OCI-LY7 (cell line): ENCODE measurements around the gene MBLAC1. TPM values are rescaled to one million over a fixed set of nuclear protein-coding genes. Genes with fewer than 3 reads are reported as not detected.

Experiments used
- BruUV-seq: library from RNA; stranded (reverse); fragments of 400-500 nt; replicated peaks from 2 replicates; lab custom pipeline; 2021; lab: Mats Ljungman, UMichigan
- CTCF ChIA-PET: fragments of 300-600 bp; sonication (Branson Sonifier 250); formaldehyde crosslinking; loops from one replicate; lab custom pipeline; 2022; ENCODE audit warnings: antibody characterized with exemption; ENCODE audit not compliant: unreplicated experiment; lab: Charles Lee
- POLR2A ChIA-PET: fragments of 300-600 bp; sonication (Branson Sonifier 250); formaldehyde crosslinking; loops from one replicate; lab custom pipeline; 2022; ENCODE audit warnings: antibody characterized with exemption; lab: Charles Lee
- DNase-seq: peaks from one replicate; pipeline ENCODE4 v3.0.0-alpha.2; 2015; ENCODE audit warnings: low spot score
- H2AFZ ChIP-seq: fragments of 200-600 bp; sonication (generic), shearing (Covaris generic); 2 replicates; pipeline ENCODE4 v1.6.1; 2014; ENCODE audit warnings: mild to moderate bottlenecking, antibody characterized with exemption, low read length, moderate library complexity
- H3K27ac ChIP-seq: fragments of 200-600 bp; sonication (generic); 2 replicates; pipeline ENCODE4 v1.5.1; 2014; ENCODE audit warnings: mixed run types, low read depth, mild to moderate bottlenecking, moderate library complexity, low read length, inconsistent platforms; ENCODE audit not compliant: poor library complexity, severe bottlenecking
- H3K36me3 ChIP-seq: fragments of 200-600 bp; sonication (generic); 2 replicates; pipeline ENCODE4 v1.6.1; 2014; ENCODE audit warnings: mild to moderate bottlenecking, antibody characterized with exemption, low read length, moderate library complexity, mixed read lengths; ENCODE audit not compliant: insufficient read depth
- H3K4me1 ChIP-seq: fragments of 200-600 bp; sonication (generic); 2 replicates; pipeline ENCODE4 v1.5.1; 2014; ENCODE audit warnings: mild to moderate bottlenecking, low read length; ENCODE audit not compliant: insufficient read depth, poor library complexity, severe bottlenecking
- H3K4me2 ChIP-seq: fragments of 200-600 bp; sonication (generic); 2 replicates; pipeline ENCODE4 v1.6.1; 2014; ENCODE audit warnings: mild to moderate bottlenecking, low read length
- H3K4me3 ChIP-seq: fragments of 200-600 bp; sonication (generic); 2 replicates; pipeline ENCODE4 v1.5.1; 2014; ENCODE audit warnings: mild to moderate bottlenecking, low read depth, low read length; ENCODE audit not compliant: poor library complexity, severe bottlenecking
- H3K79me2 ChIP-seq: fragments of 200-600 bp; sonication (generic); 2 replicates; pipeline ENCODE4 v1.6.1; 2016; ENCODE audit warnings: low read depth, mild to moderate bottlenecking, low read length, moderate library complexity, mixed read lengths; ENCODE audit not compliant: insufficient read depth
- H3K9me2 ChIP-seq: fragments of 200-600 bp; sonication (generic); 2 replicates; pipeline ENCODE4 v1.6.1; 2016; ENCODE audit warnings: mild to moderate bottlenecking, low read length, mixed read lengths; ENCODE audit not compliant: insufficient read depth
- H3K9me3 ChIP-seq: fragments of 200-600 bp; sonication (generic); 2 replicates; pipeline ENCODE4 v1.6.1; 2014; ENCODE audit warnings: mild to moderate bottlenecking, mixed run types, low read length, mixed read lengths
- H4K20me1 ChIP-seq: fragments of 200-600 bp; sonication (generic); 2 replicates; pipeline ENCODE4 v1.6.1; 2014; ENCODE audit warnings: mild to moderate bottlenecking, antibody characterized with exemption, low read length, moderate library complexity, mixed read lengths; ENCODE audit not compliant: insufficient read depth
- CTCF ChIP-seq: fragments of 200-600 bp; sonication (generic); conservative IDR thresholded peaks from 2 replicates; pipeline ENCODE4 v1.5.1; 2014; ENCODE audit warnings: mild to moderate bottlenecking, antibody characterized with exemption, low read length, moderate library complexity, mixed read lengths
- EZH2phosphoT487 ChIP-seq: fragments of 200-600 bp; sonication (generic); IDR thresholded peaks from 2 replicates; pipeline ENCODE4 v1.6.1; 2018; ENCODE audit warnings: low read depth, borderline replicate concordance, mild to moderate bottlenecking, mixed run types, antibody characterized with exemption, low read length, moderate library complexity, mixed read lengths
- intact Hi-C: fragments of 100-400 bp; cut with micrococcal nuclease; formaldehyde crosslinking; loops from one replicate; pipeline ENCODE4 v1.10.0; 2022; ENCODE audit not compliant: unreplicated experiment
- total RNA-seq, 2 experiments: library from RNA; depleted of rRNA in 1 of 2; stranded (reverse); fragments of >200 nt in 1 of 2; shearing (Covaris generic) in 1 of 2; gene quantifications; 2 replicates each; pipeline ENCODE4 v1.2.3, GENCODE V29; 2014 to 2022

Gene MBLAC1
- total RNA-seq, 2 experiments from 2014 or later, result 4.5 to 4.8 TPM

- no peaks in the 10 kb centered on the region for H4K20me1 ChIP-seq
- BruUV-seq, result no TSS peak
- peaks cover 50% of the 10 kb centered on the region for H3K36me3 ChIP-seq
- no peaks in the 10 kb centered on the region for H3K9me2 ChIP-seq
- ChIA-PET CTCF (no interaction called here), POLR2A (no interaction called here)
- H2AFZ ChIP-seq, result no peak overlapping the region
- H3K4me2 ChIP-seq, result no peak overlapping the region
- no peak for TF ChIP-seq EZH2phosphoT487
- TF ChIP-seq CTCF, result no peak
- H3K9me3 ChIP-seq, result no peaks in the 10 kb centered on the region
- no peak for DNase-seq
- H3K27ac ChIP-seq, result no peak overlapping the region
- H3K79me2 ChIP-seq, result peaks cover 16% of the 10 kb centered on the region
- peaks cover 13% of the 10 kb centered on the region for H3K4me1 ChIP-seq
- intact Hi-C loops, result no loop called here
- H3K4me3 ChIP-seq, result no peak overlapping the region
Observed at GRCh38 chr7:100105534-100105933, 21.2 kb upstream of the MBLAC1 start.

- no peak overlapping the region for H3K27ac ChIP-seq
- no peak overlapping the region for H3K4me3 ChIP-seq
- peaks cover 57% of the 10 kb centered on the region for H3K36me3 ChIP-seq
- ChIA-PET POLR2A (no interaction called here), CTCF (no interaction called here)
- H3K4me1 ChIP-seq, result peaks cover 13% of the 10 kb centered on the region
- H3K9me3 ChIP-seq, result no peaks in the 10 kb centered on the region
- intact Hi-C loops, result no loop called here
- DNase-seq, result no peak
- H3K4me2 ChIP-seq, result no peak overlapping the region
- no peak for TF ChIP-seq EZH2phosphoT487
- no peak for TF ChIP-seq CTCF
- H2AFZ ChIP-seq, result no peak overlapping the region
- H3K9me2 ChIP-seq, result no peaks in the 10 kb centered on the region
- H4K20me1 ChIP-seq, result no peaks in the 10 kb centered on the region
- peaks cover 9% of the 10 kb centered on the region; the same call in 1 of the 2 replicates for H3K79me2 ChIP-seq
- no TSS peak for BruUV-seq
Observed at GRCh38 chr7:100106633-100107032, 20.1 kb upstream of the MBLAC1 start.

GRCh38 chr7:100107125-100107737, 19.5 kb upstream of the MBLAC1 start:
- no peak overlapping the region for H3K4me2 ChIP-seq
- H3K36me3 ChIP-seq, result peaks cover 63% of the 10 kb centered on the region
- H3K4me1 ChIP-seq, result peaks cover 11% of the 10 kb centered on the region
- ChIA-PET CTCF (no interaction called here), POLR2A (no interaction called here)
- DNase-seq, result no peak
- intact Hi-C loops, result no loop called here
- no peaks in the 10 kb centered on the region for H4K20me1 ChIP-seq
- no peak overlapping the region for H3K27ac ChIP-seq
- H3K4me3 ChIP-seq, result no peak overlapping the region
- BruUV-seq, result TSS peak; percentile 96
- H2AFZ ChIP-seq, result no peak overlapping the region
- no peaks in the 10 kb centered on the region for H3K9me3 ChIP-seq
- H3K79me2 ChIP-seq, result peaks cover 9% of the 10 kb centered on the region; the same call in 1 of the 2 replicates
- no peaks in the 10 kb centered on the region for H3K9me2 ChIP-seq
- TF ChIP-seq CTCF (no peak), EZH2phosphoT487 (no peak)
